GM15510 (cell line): Measurements from ENCODE around the gene ATP5F1D.

ENCODE experiments used
- POLR2A ChIP-seq: IDR thresholded peaks from 3 replicates; pipeline ENCODE4 v1.6.1; 2011; ENCODE audit warnings: borderline replicate concordance; ENCODE audit not compliant: insufficient read length; ENCODE audit errors: extremely low read depth

ATP5F1D gene

DNA sequence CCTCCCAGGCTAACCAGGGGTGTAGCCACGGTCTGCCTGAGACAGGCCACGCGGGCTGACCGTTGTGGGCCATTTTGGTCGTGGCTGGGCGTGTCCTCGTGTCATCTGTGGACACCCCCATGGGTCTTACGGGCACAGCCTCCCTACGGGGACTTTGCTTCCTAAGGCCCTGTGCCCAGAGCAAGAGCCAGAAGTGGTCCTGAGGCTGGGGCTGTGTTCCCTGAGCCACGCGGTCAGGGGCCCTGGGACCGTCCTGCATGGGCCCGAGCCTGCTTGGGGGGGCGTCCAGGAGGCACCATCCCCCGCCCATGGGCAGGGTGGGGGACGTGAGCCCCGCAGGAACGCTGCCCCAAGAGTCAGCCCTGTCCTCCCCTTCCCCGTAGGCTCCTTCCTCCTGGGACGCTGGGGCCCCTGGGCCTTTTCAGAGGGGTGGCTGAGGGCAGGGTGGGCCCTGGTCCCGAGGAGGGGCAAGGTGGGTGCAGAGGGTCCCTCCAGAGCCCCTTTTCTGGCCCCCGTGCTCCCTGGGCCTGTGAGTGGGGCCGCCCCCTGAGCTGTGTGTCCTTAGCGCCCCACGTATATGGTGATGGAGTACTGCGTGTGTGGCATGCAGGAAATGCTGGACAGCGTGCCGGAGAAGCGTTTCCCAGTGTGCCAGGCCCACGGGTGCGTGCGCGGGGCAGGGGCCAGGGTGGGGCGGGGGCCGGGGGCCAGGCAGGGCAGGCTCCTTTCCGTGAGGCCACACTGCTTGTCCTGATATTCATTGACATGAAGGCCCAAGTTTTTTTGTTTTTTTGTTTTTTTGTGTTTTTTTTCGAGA lies 22.6 kb upstream of the ATP5F1D start:
- no peak for TF ChIP-seq POLR2A

DNA sequence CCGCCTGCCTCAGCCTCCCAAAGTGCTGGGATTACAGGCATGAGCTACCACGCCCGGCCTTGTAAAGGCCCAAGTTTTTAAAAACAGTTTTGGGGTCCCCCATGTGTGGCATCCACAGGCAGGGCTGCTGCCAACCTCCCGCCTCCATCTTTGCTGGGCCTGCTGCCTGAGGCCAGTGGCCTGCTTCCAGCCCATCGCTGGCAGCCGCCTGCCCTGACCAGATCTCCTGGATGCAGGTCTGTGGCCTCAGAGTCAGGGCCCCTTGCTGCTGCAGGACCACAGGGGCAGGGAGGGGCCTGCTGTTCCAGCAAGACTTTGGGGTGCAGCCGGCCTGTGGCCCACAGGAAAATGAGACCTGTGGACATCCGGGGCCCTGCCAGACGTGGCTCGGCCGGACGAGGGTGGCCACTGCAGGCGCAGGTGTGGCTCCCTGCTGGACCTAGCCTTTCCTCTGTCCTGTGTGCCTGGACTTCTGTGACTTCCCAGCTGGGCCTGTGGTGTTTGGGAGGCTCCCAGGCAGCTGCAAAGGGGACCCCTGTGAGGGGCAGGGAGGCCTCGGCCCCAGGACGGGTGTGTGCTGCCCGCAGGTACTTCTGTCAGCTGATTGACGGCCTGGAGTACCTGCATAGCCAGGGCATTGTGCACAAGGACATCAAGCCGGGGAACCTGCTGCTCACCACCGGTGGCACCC lies 21.6 kb upstream of the ATP5F1D start:
- TF ChIP-seq POLR2A = no peak

DNA sequence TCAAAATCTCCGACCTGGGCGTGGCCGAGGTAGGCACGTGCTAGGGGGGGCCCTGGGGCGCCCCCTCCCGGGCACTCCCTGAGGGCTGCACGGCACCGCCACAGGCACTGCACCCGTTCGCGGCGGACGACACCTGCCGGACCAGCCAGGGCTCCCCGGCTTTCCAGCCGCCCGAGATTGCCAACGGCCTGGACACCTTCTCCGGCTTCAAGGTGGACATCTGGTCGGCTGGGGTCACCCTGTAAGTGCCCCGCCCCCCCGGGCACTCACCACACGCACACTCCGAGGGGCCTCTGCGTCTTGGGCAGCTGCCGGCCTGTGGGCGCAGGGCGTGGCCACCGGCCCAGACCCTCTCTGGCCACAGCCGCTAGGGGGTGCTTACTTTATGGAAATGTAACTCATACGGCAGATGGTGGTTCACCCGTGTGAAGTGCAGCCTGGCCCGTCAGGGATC lies 21.0 kb upstream of the ATP5F1D start:
- no peak for TF ChIP-seq POLR2A

DNA sequence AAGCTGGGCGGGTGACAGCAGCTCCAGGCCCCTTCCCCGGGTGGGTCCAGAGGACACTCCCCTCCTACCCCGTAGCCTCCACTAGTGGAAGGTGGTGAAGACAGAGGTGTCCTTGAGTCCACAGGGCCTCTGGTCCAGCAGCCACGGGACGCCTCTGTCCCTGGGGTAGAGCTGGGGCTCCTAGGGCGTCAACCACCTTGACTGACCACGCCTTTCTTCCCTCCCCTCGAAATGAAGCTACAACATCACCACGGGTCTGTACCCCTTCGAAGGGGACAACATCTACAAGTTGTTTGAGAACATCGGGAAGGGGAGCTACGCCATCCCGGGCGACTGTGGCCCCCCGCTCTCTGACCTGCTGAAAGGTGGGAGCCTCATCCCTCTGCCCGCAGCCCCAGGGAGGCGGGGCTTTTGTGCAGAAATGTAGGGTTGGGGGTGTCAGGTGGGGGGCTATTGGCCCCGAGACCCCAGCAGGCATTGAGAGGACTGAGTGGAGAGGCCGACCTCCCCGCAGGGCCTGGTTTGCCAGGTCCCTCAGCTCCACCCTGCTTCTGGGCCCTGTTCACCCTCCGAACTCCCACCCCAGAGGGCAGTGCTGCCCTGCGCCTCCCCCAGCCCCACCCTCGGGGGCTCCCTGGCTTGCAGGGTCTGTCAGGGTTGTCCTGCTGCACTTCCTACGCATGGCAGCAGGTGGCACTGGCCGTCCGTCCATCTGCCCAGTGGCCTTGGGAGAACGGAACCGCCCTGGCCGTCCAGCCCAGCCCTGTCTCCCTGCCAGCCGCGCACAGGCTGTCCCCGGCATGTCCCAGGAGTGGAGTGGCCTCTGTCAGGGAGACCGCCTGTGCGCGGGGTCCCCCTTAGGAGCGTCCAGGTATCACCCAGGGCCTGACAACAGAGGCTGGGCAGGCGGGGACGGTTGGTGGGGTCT lies 20.3 kb upstream of the ATP5F1D start:
- TF ChIP-seq POLR2A = no peak

DNA sequence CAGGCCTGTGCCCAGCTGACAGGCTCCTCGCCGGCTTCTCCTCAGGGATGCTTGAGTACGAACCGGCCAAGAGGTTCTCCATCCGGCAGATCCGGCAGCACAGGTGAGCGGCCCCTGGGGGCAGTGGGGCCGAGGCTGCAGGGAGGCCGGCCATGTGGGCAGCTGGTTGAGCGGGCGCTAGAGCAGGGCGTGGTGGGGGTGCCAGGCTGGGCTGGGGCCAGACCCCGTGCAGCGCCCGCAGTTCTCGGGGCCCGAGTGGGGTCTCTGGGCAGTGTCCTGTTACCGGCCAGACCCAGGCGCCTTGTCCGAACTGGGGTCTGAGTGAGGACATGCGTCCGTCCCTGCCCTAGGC lies 19.7 kb upstream of the ATP5F1D start:
- no peak for TF ChIP-seq POLR2A

DNA sequence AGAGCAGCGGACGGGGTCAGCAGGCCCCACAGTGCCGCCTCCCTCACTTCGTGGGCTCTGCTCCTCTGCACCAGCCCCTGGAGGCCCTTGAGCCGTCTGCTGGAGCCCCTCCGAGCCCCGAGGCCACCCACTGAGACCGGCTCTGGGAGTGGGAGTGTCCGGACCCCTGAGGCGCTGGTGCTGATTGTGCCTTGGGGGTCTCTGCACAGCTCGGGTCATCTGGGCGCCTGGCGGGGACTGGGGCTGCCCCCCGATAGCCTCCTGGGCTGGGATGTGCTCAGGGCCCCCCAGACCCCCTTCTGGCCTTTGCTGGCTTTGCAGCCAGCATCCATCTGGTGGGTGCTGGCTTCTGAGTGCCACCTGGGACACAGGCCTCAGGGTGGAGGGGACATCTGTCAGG lies 19.2 kb upstream of the ATP5F1D start:
- TF ChIP-seq POLR2A = no peak

DNA sequence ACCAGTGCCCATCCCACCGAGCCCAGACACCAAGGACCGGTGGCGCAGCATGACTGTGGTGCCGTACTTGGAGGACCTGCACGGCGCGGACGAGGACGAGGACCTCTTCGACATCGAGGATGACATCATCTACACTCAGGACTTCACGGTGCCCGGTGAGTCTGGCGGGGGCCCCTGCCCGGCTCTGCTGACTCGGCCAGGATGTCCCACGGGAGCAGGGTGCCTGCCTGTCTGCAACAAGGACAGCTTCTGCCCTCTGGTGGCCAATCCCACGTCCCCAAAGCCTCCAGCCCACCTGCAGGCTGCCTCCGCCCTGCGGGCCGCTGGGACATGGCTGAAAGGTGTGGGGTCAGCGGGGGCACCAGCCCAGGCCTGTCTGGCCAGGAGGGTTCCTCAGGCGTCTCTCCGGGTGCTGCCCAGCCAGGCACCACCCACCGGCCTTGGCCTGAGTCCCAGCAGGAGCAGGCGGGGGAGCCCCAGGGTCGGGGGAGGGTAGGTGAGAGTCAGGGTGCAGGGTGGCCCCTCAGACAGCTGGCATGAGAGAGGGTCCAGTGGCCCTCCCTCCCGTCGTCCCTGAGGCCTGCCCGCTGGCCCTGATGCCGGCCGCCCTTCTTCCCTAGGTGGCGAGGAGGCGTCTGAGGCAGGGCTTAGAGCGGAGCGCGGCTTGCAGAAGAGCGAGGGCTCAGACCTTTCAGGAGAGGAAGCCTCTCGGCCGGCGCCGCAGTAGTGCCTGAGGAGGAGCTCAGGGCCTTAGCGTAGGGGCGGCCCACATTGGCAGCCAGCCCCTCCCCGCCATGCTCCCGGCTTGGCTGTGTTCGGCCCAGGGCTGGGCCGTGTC lies 18.3 kb upstream of the ATP5F1D start:
- no peak for TF ChIP-seq POLR2A

DNA sequence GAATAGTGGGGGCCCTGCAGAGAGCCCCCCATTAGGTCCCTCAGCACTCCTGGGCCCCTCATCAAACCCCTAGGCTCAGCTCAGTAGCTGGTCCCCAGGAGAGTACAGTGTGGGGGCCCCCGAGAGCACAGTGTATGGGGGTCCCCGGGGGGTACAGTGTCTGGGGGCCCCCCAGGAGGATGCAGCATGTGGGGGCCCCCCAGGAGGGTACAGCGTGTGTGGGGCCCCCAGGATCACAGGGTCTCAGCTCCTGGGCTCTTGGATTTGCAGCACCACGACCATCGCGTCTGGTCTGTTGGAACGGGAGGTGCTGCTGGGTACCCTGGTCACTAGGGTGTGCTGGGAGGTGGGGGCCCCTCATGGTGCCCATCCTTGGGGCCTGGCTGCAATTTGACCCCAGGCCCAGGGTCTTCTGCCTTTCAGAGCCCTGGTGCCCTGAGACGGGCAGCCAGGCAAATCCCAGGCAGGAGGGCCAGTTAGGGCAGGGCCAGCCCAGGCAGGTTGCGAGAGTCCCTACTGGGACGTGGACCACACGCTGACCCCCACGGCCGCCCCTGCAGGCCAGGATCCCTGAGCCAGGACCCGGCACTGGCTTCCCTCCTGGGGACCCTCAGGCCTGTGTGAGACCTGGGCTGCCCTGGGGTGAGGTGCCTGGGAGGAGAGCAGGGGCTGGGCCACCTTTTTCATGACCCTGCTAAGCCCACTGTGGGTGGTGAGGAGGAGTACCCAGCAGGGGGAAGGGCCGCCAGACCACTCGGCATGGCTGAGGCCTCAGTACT lies 17.3 kb upstream of the ATP5F1D start:
- no peak for TF ChIP-seq POLR2A

DNA sequence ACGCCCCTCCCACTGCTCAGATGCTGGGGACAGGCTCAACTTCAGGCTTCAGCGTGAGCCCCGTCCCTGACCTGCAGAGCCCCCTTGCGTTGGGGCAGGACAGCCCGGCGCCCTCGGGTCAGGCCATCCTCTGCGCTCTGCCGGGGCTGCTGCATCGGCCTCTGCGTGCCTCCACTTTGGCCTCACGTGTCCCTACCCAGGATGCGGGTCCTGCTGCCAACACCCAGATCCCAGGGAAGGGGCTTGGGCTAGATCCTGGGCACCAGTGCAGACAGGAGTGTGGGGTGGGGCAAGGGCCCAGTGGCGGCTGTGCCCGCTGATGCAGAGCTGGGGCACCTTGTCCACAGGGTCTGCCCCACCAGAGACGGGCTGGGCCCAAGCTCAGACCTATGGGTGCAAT lies 16.7 kb upstream of the ATP5F1D start:
- no peak for TF ChIP-seq POLR2A

DNA sequence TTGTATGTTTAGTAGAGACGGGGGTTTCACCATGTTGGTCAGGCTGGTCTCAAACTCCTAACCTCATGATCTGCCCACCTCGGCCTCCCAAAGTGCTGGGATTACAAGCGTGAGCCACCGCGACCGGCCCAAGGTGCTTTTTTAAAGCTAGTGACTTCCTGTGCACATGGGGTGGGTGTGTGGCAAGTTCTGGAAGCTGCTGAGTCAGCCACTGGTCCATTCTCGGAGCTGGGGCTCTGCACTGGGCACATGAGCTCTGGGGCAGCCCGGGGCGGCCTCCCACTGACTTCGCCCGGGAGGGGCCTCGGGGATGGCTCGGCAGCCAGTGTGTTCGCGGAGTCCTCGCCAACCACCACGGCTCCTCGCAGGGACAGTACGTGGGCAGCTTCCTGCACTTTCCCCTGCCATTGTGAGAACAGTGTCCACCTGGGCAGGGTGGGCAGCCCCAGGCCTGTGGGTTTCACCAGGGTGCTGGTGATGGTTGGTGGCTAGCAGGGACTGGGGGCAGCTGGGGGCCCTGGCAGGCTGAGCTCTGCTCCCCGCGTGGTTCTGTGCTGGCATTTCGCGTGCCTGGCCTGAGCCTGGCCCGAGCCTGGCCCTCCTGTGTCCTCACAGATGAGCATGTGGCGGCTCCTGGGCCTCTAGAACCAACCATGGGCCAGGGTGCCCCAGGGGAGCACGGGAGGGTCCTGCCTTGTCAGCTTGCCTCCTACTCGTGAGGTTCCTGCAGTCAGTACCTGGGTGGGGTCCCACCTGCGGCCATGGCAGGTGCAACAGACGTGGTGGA lies 15.9 kb upstream of the ATP5F1D start:
- no peak for TF ChIP-seq POLR2A

DNA sequence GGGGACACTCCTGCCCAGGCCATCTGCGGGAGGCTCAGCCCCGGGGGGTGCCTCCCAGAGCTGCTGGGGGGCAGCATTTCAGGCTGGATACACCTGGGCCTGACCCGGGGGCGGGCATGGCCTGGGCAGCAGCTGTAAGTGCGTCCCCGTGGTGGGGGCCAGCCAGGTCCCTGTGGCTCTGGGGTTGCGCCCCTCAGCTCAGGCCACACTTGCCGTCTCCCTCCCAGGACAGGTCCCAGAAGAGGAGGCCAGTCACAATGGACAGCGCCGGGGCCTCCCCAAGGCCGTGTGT lies 15.4 kb upstream of the ATP5F1D start:
- no peak for TF ChIP-seq POLR2A

DNA sequence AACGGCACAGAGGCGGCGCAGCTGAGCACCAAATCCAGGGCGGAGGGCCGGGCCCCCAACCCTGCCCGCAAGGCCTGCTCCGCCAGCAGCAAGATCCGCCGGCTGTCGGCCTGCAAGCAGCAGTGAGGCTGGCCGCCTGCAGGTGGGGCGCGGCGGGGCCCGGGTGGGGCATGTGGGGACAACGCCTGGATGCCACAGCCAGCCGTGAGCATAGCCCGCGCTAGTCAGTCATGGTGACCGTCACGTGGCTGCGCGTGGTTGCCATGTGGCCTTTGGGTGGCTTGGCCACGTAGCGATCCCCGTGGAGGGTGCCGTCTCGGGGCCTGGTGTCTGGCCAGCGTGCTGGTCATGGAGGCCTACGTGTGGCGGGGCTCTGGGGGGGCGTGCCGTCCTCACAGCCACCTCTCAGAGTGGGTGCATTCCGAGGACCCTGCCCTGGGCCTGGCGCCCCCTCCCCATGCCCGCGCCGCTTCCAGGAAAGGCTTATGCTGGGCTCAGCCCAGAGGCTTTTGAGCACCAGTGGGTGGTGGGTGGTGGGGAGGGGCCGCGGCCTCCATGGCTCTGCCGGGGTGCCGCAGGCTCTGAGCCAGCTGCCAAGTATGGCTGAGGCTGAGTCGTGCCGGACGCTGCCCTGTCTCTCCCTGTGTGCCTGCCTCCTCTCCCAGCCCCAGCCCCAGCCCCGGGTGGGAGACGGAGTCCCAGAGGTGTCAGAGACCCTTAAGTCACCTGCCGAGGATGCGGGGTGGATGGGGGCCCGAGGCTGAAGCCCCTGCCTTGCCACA lies 14.8 kb upstream of the ATP5F1D start:
- no peak for TF ChIP-seq POLR2A

DNA sequence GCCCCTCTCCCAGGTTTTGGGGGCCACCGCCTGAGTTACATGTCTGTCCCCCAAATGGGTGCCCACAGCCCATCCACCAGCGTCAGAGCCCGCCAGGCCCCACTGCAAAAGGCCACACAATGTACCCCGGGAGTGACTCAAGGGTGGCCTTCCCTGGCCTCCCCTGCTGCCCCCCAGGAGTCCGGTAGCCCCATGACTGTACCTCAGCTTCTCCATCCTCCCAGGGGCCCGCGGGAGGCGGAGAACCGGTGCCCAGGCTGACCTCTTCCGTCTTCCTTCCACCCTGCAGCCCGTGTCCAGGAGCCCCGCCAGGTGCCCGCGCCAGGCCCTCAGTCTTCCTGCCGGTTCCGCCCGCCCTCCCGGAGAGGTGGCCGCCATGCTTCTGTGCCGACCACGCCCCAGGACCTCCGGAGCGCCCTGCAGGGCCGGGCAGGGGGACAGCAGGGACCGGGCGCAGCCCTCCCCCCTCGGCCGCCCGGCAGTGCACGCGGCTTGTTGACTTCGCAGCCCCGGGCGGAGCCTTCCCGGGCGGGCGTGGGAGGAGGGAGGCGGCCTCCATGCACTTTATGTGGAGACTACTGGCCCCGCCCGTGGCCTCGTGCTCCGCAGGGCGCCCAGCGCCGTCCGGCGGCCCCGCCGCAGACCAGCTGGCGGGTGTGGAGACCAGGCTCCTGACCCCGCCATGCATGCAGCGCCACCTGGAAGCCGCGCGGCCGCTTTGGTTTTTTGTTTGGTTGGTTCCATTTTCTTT lies 14.1 kb upstream of the ATP5F1D start:
- TF ChIP-seq POLR2A = no peak
